Myocyte (in vitro differentiated cells): ENCODE measurements around the gene TGOLN2. TPM values are rescaled to one million over a fixed set of nuclear protein-coding genes. Genes with fewer than 3 reads are reported as not detected.
A peak's percentile ranks its signal among the peaks of the same experiment; 100 is the strongest.
"Not testable (repeated sequence)": the region's sequence is repeated elsewhere in the genome, so short reads cannot be mapped to it uniquely, and the experiment has no call there.

ENCODE experiments used
- DNase-seq: peaks from one replicate; pipeline ENCODE4 v3.0.0-alpha.2; 2012; ENCODE audit warnings: low read depth
- total RNA-seq: library from RNA; depleted of rRNA; stranded (reverse); fragments of >200 nt; gene quantifications from 2 replicates; pipeline ENCODE4 v1.2.3, GENCODE V29; 2014

TGOLN2 gene
- total RNA-seq, 1 donor from 2014 or later, result 78.3 TPM

DNA sequence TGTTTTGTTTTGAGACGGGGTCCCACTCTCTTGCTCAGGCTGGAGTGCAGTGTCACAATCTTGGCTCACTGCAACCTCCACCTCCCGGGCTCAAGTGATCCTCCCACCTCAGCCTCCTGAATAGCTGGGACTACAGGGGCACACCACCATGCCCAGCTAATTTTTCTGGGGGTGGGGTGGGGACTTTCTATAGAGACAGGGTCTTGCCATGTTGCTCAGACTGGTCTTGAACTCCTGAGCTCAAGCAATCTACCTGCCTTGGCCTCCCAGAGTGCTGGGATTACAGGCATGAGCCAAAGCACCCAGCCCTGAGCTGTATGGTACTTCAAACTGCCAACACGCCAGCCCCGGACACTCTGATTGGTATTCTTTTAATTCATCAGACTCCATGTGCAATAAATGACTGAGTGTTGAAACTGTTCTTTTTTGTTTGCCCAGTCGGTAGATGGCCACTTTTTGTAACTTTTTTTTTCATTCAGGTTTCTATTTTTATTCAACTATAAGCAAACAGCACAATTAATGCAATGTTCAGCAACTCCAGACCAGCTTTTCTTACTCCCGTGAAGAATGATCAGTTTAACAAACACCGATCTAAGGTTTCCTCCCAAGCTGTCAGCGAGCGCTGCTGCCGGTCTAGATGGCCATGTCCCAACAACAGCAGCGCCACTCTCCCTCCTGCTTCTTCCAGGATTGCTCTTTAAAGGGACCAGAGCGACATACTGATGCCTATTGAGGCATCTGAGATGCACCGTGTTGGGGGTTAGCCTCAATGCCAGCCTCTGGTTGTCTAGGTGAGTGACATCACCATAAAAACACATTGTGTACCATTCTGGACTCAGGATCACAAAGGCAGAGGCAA, 12.5 kb upstream of the TGOLN2 start:
- DNase-seq, result no peak

DNA sequence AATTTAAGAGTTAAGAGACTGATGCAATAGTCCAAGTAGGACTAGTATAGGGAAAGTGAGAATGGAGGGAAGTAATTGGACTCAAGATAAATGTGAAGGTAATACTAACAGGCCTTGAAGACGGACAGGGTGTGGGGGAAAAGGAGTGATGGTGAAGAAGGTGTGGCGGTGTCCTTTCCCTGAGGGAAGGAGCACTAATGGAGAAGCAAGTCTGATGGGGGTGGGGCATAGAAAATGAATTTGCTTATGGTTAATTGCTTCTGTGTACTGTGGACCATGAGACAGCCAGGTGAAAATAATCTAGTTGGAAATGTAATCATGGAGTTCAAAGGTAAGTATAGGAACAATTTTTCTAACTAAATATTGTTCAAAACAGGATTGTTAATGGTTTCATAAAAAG, 7.1 kb upstream of the TGOLN2 start:
- no peak for DNase-seq

DNA sequence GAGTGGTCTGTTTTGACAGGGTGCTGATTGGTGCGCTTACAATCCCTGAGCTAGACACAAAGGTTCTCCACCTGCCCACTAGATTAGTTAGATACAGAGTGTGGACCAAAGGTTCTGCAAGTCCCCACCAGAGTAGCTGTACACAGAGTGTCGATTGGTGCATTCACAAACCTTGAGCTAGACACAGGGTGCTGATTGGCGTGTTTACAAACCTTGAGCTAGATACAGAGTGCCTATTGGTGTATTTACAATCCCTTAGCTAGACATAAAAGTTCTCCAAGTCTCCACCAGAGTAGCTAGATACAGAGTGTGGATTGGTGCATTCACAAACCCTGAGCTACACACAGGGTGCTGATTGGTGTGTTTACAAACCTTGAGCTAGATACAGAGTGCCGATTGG, 6.1 kb upstream of the TGOLN2 start:
- DNase-seq, result not testable (repeated sequence)

DNA sequence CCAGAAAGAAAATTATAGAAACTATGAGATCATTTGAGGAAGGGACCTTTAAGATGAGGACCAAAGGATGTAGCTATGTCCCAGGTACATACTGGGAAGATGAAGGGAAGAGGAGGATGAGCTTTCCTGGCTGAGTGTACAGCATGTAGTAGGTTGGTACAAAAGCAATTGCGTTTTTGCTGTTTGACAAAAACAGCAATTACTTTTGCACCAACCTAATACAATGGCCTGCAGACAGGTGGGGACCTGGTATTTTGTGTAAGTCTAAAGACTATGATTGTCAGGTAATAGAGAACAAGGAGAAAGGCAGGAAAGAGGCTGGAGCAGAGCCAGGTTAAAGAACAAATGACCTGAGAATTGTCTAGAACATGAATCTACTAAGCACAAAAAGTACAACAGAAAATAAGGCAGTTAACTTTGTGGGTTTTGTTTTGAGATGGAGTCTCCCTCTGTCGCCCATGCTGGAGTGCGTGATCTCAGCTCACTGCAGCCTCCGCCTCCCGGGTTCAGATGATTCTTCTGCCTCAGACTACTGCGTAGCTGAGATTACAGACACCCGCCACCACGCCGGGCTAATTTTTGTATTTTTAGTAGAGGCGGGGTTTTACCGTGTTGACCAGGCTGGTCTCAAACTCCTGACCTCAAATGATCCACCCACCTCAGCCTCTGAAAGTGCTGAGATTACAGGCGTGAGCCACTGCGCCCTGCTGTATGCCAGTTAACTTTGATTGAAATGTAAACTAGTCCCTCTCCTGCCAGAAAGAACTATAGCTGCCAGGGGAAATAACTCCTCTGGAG, 3.2 kb upstream of the TGOLN2 start:
- no peak for DNase-seq

DNA sequence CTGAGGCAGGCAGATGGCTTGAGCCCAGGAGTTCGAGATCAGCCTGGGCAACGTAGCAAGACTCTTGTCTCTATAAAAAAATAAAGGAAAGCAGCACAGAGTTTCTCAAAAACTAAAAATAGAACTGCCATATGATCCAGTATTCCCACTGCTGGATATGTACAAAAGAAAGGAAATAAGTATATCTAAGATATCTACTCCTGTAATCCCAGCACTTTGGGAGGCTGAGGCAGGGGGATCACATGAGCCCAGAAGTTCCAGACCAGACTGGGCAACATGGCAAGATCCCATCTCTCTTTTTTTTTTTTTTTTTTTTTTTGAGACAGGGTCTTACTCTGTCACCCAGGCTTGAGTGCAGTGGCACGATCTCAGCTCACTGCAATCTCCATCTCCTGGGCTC, 1.9 kb upstream of the TGOLN2 start:
- DNase-seq, result not testable (repeated sequence)

DNA sequence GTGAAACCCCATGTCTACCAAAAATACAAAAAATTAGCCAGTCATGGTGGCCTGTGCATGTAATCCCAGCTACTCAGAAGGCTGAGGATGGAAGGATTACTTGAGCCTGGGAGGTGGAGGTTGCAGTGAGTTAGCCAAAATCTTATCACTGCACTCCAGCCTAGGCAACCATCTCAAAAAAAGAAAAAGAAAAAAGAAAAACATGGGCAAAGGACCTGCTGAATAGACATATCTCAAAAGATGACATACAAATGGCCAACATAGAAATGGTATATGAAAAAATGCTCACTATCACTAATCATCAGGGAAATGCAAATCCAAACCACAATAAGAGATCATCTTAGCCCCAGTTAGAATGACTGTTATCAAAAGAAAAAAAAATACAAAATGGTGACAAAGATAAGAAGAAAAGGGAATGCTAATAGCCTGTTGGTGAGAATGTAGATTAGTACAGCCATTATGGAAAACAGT, 1.4 kb upstream of the TGOLN2 start:
- DNase-seq, result no peak

DNA sequence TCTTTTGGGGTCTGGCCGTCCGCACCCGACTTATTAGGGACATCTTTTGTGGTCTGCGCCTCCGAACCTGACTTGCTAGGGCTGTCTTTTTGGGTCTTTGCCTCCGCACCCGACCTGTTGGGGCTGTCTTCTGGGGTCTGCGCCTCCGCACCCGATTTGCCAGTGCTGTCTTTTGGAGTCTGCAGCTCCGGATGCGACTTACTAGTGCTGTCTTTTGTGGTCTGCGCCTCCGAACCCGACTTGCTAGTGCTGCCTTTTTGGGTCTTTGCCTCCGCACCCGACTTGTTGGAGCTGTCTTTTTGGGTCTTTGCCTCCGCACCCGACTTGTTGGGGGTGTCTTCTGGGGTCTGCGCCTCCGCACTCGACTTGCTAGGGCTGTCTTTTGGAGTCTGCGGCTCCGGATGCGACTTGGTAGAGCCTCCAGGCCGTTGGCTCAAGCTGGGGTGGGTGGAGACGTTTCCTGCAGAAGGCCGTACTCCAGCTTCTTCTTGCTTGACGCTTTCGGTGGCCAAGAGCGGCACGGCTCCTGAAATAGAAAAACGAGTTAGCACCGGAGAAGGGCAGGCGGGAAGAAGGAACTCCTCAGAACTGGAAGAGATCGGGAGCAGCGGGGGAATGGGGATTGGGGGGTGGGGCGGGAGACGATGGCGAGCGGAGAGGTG, 498 bp downstream of the TGOLN2 start:
- peak; percentile 56 for DNase-seq

DNA sequence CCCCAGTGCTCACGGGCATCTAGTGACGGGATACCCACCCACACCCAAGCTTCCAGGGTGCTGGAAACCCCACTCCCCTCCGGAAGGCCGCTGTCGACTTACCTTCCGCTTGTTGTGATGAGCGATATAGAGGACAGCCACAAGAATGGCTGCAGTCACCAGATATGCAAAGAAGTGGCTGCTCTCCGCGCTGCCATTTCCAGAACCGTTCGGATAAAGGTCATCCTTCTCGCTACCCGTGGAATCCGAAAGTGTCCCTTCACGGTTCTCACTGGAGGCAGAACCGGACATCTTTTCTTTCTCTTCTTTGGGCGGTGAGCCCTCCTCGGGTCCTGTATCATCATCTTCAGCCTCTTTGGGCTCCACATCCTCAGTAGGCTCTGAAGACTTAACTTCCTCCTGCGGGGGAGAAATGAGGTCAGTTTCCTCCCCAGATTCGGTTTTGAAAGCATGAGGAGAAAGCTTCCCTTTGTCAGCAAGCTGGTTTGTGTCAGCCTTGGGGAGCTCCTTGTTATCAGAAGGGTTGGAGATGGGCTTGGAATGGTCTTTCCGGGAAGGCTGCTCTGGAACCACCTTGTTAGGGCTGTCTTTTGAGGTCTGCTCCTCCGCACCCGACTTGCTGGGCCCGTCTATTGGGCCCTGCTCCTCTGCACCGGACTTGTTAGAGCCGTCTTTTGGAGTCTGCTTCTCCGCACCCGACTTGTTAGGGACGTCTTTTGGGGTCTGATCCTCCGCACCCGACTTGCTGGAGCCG, 1.2 kb downstream of the TGOLN2 start:
- DNase-seq, result no peak

DNA sequence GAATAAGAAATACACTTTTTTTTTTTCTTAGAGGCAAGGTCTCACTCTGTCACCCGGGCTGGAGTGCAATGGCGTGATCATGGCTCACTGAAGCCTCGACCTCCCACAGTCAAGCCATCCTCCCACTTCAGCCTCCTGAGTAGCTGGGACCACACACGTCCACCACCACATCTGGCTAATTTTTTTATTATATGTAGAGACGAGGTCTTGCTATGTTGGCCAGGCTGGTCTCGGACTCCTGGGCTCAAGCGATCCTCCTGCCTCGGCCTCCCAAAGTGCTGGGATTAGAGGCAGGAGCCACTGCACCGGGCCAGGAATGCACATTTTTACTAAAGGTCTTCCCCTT, 2.4 kb downstream of the TGOLN2 start:
- no peak for DNase-seq

DNA sequence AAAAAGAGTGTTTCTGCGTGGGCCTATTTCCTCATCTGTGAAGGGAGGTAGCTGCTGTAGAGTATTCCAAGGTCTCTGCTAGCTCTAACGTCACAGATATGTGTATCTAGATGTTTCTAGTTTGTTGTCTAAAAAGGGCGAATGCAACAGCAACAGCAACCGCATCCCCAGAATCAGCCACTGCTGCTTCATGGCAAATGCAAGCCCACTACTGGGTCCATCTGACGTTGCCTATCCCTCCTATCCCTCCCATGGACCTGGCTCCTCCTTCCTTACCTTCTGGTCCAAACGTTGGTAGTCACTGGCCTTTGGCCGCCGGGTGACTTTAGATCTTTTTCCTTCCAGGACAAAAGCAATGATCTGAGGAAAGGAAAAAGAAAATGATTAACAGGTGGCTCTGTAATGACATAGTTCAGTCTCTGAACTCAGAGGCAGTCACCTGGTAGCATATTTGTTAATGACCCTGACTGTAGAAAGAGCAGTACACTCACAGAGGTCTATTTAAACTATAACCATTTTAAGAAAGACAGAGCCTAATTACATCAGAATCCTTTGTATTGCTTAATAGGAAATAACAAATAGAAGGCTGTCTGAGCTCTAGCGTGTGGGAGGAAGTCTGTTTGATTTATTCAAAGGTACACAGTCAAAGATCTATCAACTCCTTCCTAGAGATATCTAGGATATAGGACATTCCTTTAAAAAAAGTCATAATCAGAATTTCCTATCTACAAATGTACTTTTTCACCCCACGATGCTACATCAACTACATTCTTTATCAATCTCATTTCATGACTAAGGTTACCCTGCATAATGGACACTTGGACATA, 2.9 kb downstream of the TGOLN2 start:
- DNase-seq, result no peak

DNA sequence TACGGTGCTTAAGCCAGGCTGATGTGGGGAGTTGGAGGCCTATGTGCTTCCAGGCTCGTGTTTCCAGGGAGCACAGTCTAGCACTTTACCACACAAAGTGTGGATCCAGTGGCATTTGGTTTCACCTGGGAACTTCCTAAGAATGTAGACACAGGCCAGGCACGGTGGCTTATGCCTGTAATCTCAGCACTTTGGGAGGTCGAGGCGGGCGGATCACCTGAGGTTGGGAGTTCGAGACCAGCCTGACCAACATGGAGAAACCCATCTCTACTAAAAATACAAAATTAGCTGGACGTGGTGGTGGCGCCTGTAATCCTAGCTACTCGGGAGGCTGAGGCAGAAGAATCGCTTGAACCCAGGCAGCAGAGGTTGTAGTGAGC, 3.8 kb downstream of the TGOLN2 start:
- DNase-seq, result not testable (repeated sequence)

DNA sequence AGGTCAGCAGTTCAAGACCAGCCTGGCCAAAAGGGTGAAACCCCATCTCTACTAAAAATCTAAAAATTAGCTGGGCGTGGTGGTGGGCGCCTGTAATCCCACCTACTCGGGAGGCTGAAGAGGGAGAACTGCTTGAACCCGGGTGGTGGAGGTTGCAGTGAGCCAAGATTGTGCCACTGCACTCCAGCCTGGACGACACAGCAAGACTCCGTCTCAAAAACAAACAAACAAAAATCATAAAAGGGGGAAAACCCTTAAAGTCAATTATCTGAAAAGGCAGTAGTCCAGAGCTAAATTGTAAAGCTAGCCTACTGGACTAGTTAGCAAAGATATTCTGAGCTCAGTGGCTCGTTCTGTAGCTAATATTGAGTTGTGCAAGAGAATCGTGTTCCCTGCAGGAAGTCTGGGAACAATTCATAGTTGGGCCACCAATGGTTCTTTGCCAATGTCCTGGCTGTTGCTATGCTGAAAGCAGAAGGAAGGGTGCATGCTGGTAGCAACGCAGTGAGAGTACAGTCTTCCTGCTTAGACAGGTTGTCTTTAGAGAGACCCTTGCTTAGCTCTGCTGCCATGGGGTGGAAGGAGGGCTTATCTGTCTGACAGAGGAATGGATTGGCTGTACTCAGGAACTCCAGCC, 4.3 kb downstream of the TGOLN2 start:
- DNase-seq, result no peak

DNA sequence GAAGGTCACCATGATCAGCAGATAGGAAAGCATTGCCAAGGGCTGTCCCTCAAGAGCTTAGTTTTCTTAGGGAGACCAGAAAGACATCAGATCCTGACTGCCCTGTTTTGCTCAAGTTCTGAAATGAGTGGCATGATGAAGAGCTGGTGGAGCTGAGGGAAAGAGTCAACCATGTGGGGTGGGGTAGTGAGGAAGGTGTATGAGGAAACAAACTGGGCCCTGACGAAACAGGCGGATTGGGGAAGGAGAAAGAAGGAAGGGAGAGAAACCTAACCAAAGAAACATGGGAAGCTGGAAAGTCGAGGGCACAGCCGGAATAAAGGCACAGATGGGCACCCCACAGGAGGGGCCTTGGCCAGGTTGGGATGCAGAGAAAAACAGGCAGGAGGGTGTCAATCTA, 8.0 kb downstream of the TGOLN2 start:
- DNase-seq, result no peak

DNA sequence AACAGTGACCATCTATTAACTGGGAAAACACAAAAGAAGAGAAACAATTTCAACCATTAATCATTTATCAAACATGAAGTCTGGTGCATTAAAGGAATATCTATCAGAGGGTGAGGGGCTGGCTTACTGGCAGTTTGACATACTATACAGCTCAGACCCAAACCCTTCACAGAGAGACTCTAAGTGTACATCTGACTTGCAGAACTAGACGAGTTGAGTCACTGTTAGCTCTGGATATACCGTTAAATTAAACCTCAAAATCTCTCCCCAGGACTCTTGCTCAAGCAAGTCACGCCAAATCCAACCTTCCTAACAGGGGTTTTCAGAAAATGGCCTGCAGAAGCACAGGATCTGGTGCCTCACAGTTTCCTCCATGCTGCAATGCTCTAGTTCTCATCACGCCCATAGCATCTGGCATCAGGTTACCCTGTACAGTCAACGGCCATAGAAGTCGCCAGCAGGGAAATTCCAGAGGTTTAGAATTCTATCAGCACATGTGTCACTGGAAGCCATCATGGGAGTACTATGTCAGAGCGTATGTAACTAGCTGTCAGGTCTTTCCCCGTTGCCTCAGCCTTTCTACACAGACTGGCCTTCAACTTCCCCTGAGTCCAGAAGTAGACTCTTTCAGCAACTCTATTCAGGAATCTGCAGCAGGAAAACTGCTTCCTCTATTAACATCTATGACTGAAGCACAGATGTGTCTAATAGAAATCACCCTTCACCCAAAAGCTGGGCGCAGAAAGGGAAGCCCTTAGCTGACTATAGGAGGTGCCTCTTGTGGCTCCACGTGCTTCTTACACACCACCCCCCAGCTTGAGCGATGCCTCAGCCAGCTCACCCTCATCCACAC, 9.3 kb downstream of the TGOLN2 start:
- no peak for DNase-seq

DNA sequence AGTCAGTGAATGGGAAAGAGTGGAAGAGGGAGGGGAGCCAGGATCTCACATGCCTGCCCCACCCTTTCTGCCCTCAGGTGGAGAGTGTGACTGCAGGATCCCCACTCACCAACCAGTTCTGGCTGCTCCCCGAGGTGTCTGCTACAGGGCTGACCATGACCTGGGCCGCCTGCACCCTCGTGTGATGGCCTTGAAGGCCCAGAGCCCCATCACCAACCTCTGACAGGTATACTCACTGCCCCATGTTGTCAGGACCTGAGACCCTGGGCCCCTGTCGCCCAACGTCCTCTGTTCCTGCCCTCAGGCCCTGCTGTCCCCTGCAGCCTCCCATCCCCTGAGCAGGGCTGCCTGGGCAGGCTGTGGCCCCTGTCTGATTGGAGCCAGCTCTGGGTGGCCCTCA, 11.9 kb downstream of the TGOLN2 start:
- not testable (repeated sequence) for DNase-seq

DNA sequence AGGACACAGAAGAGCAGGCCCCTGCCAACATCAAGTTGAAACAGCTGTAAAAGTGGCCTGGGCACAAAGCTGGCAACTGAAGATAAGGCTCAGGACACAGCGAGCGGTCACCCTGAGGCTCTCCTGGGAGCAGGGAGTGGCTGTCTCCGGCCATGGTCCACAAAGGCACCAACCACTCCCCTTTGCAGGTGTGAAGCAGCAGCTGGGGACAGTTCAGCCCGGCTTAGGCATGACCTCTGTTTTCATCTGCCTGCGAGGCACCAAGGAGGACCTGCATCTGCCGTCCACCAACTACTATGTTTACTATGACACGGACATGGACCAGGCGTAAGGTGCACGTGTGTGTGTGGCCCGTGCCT, 12.9 kb downstream of the TGOLN2 start:
- DNase-seq, result no peak

DNA sequence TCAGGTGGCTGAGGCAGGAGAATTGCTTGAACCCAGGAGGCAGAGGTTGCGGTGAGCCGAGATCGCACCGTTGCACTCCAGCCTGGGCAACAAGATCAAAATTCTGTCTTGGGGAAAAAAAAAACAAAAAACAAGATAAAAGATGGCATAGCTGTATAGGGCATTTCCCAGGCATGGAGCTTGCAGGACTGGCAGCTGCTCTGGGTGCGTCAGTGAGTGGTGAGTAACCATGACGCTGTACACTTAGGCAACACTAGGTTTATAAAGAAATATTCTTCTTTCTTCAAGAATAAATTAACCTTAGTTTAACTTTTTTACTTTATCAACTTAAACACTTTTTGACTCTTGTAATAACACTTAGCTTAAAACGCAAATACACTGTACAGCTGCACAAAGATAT, 15.4 kb downstream of the TGOLN2 start:
- DNase-seq, result peak; percentile 80

DNA sequence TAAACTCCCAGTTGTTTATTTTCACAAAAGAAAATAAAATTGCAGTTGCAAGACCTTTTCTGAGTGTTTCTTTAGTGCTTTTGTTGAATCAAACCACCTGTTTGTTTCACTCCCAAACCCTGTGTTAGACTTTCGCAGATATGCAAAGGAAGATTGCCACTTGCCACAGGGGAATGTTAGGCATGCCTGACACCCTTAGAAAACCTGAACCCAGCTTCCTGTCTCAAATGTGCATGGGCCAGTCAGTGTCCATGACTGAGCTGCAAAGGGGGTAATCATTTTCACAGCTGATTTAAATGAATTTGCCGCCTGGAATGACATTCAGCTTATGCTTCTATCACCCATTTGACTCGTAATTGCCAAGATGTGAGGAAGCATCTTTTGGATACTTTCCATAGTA, 17.5 kb downstream of the TGOLN2 start:
- DNase-seq, result peak; percentile 90
